TTC549 (cell line): ENCODE measurements around the gene ST7.

Experiments
- FAIRE-seq: peaks from 2 replicates; lab custom pipeline; 2012; peaks lifted over from hg19 to GRCh38; lab: Jason Lieb, UNC

Gene ST7

DNA sequence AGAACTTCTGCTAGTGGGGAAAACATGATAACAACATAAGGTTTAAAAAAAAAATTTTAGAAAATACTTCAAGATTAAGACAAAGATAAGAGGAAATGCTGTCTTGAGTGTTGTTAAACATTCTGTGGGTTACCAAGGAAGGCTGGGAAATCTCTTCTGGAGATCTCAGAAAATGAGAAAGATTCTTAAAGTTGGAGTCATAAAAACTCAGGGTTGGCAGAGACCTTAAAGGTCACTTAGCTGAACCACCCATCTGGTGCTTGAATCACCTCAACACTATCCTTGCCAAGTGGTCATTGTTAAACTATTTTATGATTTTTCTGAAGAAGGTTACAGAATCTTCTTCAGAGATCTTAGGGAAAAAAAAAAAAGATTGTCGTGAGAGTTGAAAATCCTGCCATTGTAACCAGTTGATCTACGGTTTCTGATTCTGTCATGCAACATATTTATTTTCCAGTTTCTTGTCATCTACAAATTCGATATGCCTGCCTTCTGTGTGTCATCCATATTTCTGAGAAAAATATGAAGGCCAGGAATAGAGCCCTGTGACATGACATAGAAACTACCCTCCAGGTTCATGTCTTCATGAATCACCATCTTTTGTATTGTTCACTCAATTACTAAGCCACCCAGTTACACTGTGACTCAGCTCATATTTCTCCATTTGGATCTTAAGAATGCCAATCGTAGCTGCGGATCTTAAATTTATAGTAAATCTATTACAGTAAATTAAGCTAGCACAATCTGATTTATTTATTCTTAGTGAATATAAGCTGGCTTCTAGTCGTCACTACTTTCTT lies 179.2 kb downstream of the ST7 start:
- no peak for FAIRE-seq

DNA sequence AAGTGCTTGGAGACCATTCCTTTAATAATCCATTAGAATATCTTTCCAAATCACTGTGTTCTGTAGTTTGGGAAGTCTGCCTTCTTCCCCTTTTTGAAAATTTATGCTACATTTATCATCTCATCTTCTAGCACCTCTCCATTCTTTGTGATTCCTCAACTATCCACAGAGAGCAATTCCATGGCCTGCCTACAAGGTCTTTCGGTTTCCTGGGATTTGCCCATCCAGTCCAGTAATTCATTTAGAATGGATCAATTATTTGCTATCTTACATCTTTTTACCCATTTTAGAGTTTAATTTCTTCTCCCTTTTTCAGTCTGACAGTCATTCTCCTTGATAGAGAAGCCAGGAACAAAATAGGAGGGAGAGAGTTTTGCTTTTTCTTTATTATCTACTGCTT lies 179.8 kb downstream of the ST7 start:
- FAIRE-seq, result no peak

DNA sequence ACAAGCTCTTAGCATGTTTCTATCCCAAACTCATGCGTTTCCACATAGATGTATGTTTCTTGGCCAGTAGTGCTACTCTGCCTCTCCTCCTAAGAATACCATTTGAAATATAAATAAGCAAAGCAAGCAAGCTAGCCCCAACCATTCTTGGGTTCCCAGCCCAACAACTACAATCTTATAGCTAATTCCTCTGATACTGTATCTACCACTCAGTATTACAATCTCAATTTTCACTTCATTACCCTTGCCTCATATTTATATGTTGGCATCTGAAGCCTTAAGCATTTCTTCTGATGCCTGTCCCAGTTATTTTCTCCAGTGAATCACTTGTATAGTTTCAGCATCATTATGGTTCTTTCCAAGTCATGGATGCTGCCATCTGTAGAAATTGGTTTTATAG lies 181.1 kb downstream of the ST7 start:
- FAIRE-seq, result no peak

GRCh38 chr7:117134889-117135552 lies 181.7 kb downstream of the ST7 start:
- no peak for FAIRE-seq

DNA sequence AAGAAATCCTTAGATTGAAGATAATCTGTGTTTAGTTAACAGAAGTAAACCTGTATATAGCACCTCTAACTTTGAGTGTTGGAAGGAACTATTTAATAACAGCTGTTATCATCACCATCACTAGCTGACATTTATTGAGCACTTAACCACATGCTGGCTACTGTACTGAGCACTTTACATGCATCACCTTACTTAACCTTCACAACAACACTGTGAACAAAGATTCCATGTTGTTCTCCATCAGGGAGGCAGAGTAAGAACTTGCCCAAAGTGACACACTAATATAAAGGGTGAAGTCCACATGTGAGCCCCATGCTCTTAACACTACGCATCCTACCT lies 182.2 kb downstream of the ST7 start:
- FAIRE-seq, result no peak

DNA sequence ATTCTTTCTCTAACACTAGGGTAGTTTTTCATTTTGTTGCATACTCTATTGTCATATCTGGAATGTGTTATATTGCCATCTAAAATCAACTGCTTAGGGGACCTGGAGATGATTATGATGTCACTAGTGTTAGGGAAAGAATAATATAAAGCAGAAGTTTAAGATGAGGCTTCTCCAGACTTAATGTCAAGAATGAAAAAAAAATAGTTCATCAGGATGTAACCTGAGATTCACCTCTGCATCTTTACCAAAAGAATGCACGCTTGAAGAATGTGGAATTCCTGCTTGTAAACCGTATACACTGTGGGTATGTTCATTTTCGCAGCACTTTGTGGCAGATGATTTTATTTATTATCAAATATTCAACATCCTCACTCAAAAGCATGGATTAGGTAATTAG lies 184.6 kb downstream of the ST7 start:
- no peak for FAIRE-seq

- FAIRE-seq, result no peak
Observed at GRCh38 chr7:117138495-117138894, 185.2 kb downstream of the ST7 start.

GRCh38 chr7:117138981-117139380 lies 185.7 kb downstream of the ST7 start:
- no peak for FAIRE-seq

GRCh38 chr7:117139397-117139984 lies 186.2 kb downstream of the ST7 start:
- no peak for FAIRE-seq

GRCh38 chr7:117140921-117141320 lies 187.6 kb downstream of the ST7 start:
- FAIRE-seq, result no peak

DNA sequence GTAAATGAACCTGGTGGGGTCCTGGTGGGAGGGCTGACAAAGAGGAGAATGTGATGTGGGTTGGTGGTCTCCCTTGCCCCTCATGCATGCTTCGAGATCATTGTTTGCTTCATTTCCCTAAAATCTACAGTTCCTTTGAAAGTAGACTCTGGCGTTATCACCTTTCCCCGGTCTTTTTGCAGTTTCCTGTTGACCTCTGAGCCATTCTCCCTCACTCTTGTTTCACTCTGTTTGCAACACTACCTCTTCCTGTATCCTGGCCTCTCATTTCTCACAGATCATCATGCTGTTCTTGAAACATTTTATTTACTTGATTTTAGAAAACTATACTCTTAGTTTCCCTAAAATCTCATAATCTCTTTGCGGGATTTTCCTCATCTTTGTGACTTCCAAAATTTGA lies 189.8 kb downstream of the ST7 start:
- no peak for FAIRE-seq

DNA sequence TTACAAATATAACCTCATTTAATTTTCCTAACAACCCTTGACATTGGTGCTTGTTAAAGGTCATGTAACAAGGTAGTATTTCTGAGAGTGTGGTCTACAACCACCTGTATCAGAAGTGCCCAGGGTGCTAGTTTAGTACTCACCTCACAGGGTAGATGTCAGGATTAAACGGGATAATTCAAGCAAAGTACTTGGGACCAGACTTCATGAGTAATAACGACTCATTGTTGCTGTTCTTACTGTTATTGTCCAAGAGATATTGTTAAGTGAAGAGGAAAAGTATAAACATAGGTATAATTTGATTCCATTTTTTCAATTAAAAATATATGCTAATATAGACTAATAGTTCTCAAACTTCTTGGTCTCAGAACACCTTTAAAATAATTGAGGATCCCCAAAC lies 190.3 kb downstream of the ST7 start:
- FAIRE-seq, result no peak

GRCh38 chr7:117145333-117145732 lies 192.0 kb downstream of the ST7 start:
- FAIRE-seq, result no peak

GRCh38 chr7:117146059-117146458 lies 192.8 kb downstream of the ST7 start:
- no peak for FAIRE-seq

GRCh38 chr7:117146511-117146910 lies 193.2 kb downstream of the ST7 start:
- no peak for FAIRE-seq

- no peak for FAIRE-seq
Observed at GRCh38 chr7:117148971-117149370, 195.7 kb downstream of the ST7 start.

- FAIRE-seq, result no peak
Observed at GRCh38 chr7:117149692-117150091, 196.4 kb downstream of the ST7 start.

DNA sequence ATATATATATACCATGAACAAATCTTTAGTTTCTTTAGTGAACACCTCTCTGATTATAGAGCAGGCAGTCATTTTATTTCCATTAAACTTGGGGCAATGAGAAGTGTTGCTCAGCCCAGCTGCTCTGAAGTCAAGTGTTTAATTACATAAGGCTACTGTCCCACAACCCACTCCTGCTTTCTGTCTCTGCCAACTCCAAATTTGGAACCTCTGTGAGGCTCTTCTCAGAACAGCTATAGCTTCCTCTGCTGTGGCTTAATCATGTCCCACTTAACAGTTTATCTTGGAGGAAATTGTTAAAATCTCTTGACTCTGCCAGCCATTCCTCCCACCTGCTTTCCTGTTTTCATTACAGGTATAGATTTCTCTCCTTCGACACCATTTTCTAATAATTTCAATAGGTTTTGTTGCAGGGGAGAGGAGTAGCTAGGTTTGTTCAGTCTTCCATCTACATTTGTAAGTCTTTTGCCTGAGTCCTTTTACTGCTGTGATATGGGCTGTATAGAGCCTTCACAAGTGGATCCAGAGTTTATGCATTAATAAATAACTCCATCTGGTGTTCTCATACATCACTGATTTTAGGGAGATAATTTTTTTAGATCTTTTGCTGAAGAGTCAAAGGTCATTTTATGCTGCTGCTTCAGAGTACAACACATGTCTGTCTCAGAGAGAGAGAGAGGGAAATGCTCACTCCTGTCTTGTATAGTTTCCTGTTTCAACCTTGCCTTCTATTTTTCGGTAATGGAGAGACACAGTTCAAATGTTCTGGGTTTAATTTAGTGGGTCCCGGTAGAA lies 199.1 kb downstream of the ST7 start:
- no peak for FAIRE-seq

DNA sequence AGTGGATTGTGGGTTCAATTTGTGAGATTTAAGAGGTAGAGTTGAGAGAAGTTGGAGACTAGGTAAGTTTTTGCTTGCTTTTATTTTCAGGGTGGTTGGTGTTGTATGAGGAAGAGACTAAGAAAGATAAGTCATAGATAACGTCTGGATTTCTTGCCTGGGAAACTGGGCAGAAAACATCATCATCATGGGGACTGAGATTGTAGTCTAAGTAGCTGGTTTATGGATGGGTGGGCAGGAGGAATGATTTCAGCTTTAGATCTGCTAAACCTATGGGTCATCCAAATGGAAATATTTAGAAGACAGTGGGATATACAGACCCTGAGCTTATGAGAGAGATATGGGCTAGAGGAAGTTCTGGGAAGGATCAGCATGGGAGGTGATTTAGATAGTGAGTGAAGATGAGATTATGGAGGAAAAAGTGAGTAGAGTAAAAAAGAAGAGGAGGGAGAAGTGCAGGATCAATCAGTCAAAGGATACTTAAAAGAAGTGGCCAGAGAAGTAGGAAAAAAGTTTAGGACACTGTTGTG lies 199.8 kb downstream of the ST7 start:
- no peak for FAIRE-seq

- no peak for FAIRE-seq
Observed at GRCh38 chr7:117154721-117155120, 201.4 kb downstream of the ST7 start.

GRCh38 chr7:117155694-117156093 lies 202.4 kb downstream of the ST7 start:
- FAIRE-seq, result no peak
